ENCODE results near the gene METTL5. TPM values are rescaled to one million over a fixed set of nuclear protein-coding genes. Genes with fewer than 3 reads are reported as not detected.
A peak's percentile ranks its signal among the peaks of the same experiment; 100 is the strongest.

METTL5 gene
- total and polyA plus RNA-seq, 9 of the 15 experiments (the other 6 are each of a cell fraction or from before 2014, with no cell fraction given), result 149 to 471 (median 224) TPM

GRCh38 chr2:169824373-169825333 is at the start of gene METTL5 (continued):
- TF ChIP-seq ESRRB (CRISPR knock-in tag; IDR thresholded peaks at IDR 0.05; ENCODE audit: borderline replicate concordance), result no peak
- TF ChIP-seq COPS2 (conservative IDR thresholded peaks at IDR 0.05), result no peak
- TF ChIP-seq POLR2B (IDR thresholded peaks at IDR 0.05; ENCODE audit: low read depth, partially characterized antibody), result peak; percentile 80
- 0 out of 2 replicates have a peak, but pooled peaks have one; percentile 25 for TF ChIP-seq HSF4 (CRISPR knock-in tag; IDR thresholded peaks at IDR 0.05; ENCODE audit: borderline replicate concordance)
- TF ChIP-seq CBX8 (IDR thresholded peaks at IDR 0.05; ENCODE audit: borderline replicate concordance, extremely low read depth, low read depth, low read length, poor library complexity, severe bottlenecking), result no peak
- TF ChIP-seq ZBTB17 (CRISPR knock-in tag; IDR thresholded peaks at IDR 0.05), result peak; percentile 87
- TF ChIP-seq GTF2F1 (IDR thresholded peaks at IDR 0.05; ENCODE audit: low read depth, low read length), result 0 out of 2 replicates have a peak, but pooled peaks have one; percentile 29
- 0 out of 2 replicates have a peak, but pooled peaks have one; percentile 44 for TF ChIP-seq ZNF124 (CRISPR knock-in tag; IDR thresholded peaks at IDR 0.05)
- TF ChIP-seq FOXA3 (CRISPR knock-in tag; conservative IDR thresholded peaks at IDR 0.05 in 1 of 2, IDR thresholded peaks at IDR 0.05 in 1 of 2), result peak in 1 of 2 experiments; percentile 82; a peak in 1 of 4 replicates
- TF ChIP-seq WHSC1 (IDR thresholded peaks at IDR 0.05; ENCODE audit: low read length), result no peak
- peak; percentile 88; the same call in 1 of the 2 replicates for TF ChIP-seq E2F1 (CRISPR knock-in tag; IDR thresholded peaks at IDR 0.05)
- no peak for TF ChIP-seq ZC3H8 (IDR thresholded peaks at IDR 0.05)
- no peak for TF ChIP-seq ZNF41 (CRISPR knock-in tag; conservative IDR thresholded peaks at IDR 0.05)
- peak; percentile 67; the same call in 1 of the 2 replicates for TF ChIP-seq NKRF (IDR thresholded peaks at IDR 0.05; ENCODE audit: borderline replicate concordance)
- no peak for TF ChIP-seq U2AF1 (optimal IDR thresholded peaks at IDR 0.05; ENCODE audit: low read depth, low read length)
- 0 out of 2 replicates have a peak, but pooled peaks have one; percentile 72 for TF ChIP-seq GTF2E2 (tag; IDR thresholded peaks at IDR 0.05)
- TF ChIP-seq ZNF143 (CRISPR knock-in tag; IDR thresholded peaks at IDR 0.05), result no peak
- no peak for TF ChIP-seq POLR2AphosphoS2 (IDR thresholded peaks at IDR 0.05; ENCODE audit: low read length)
- peak; percentile 61; the same call in 1 of the 2 replicates for TF ChIP-seq TCF7 (IDR thresholded peaks at IDR 0.05; ENCODE audit: borderline replicate concordance)
- TF ChIP-seq ZNF449 (CRISPR knock-in tag; IDR thresholded peaks at IDR 0.05), result no peak
- TF ChIP-seq ZNF280B (CRISPR knock-in tag; IDR thresholded peaks at IDR 0.05), result no peak

Measured in K562 (cell line).